GM12874 (cell line): Measurements from ENCODE around the gene STAT5A.

ENCODE experiments used
- CTCF ChIP-seq: IDR thresholded peaks from 2 replicates; pipeline ENCODE4 v1.5.1; 2011; ENCODE audit warnings: low read depth, mild to moderate bottlenecking, control low read depth, low read length, moderate library complexity; ENCODE audit not compliant: insufficient read depth

The STAT5A gene

GRCh38 chr17:42286411-42287221 lies 1.7 kb upstream of the STAT5A start:
- TF ChIP-seq CTCF, result no peak

GRCh38 chr17:42287305-42287976 lies 857 bp upstream of the STAT5A start:
- no peak for TF ChIP-seq CTCF

- TF ChIP-seq CTCF, result no peak
Measured at GRCh38 chr17:42288803-42289610, 709 bp downstream of the STAT5A start.

DNA sequence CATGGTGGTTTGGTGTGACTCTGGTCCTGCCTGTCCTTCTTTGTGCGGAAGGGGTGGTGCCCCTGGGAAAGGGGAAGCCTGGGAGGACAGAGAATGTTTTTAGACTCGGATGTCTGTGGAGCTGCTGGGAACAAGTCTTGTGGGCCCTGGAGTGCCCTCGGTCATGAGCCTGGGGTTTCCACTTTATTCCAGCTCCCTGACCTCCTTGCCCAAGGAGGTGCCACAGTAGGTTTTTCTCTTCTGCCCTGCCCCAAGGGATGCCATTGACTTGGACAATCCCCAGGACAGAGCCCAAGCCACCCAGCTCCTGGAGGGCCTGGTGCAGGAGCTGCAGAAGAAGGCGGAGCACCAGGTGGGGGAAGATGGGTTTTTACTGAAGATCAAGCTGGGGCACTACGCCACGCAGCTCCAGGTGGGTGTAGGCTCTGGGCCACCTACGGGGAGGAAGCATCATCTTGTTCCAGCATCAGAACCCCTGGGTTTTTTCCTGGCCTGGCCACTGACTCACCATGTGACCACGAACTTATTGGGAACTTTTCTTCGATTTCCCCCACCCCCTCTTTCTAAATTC lies 1.4 kb downstream of the STAT5A start:
- no peak for TF ChIP-seq CTCF

- TF ChIP-seq CTCF, result no peak
Measured at GRCh38 chr17:42290577-42290976, 2.3 kb downstream of the STAT5A start.

GRCh38 chr17:42291129-42291528 lies 2.8 kb downstream of the STAT5A start:
- no peak for TF ChIP-seq CTCF
